ENCODE results near the gene CPPED1. TPM values are rescaled to one million over a fixed set of nuclear protein-coding genes. Genes with fewer than 3 reads are reported as not detected.

Gene CPPED1
- total and polyA plus RNA-seq, 10 of the 15 experiments (the other 5 are each of a cell fraction or from before 2014, with no cell fraction given), result 7.1 to 39.0 (median 16.0) TPM

GRCh38 chr16:12617401-12617819, 186.3 kb downstream of the CPPED1 start (continued):
- TF ChIP-seq CUX1 (IDR thresholded peaks at IDR 0.05; ENCODE audit: insufficient replicate concordance, low read depth, low read length) (no peak), NKRF (conservative IDR thresholded peaks at IDR 0.05) (no peak), CTCF (IDR thresholded peaks at IDR 0.05 in 2 of 3, conservative IDR thresholded peaks at IDR 0.05 in 1 of 3; ENCODE audit: control insufficient read depth in 2 of 3, extremely low read depth in 1 of 3, insufficient read depth in 1 of 3, low read depth in 3 of 3, low read length in 3 of 3) (no peak), TARDBP (IDR thresholded peaks at IDR 0.05; ENCODE audit: borderline replicate concordance) (no peak), NR2F1 (conservative IDR thresholded peaks at IDR 0.05) (peak; percentile 59), KLF5 (IDR thresholded peaks at IDR 0.05; ENCODE audit: partially characterized antibody) (no peak), ETV6 (conservative IDR thresholded peaks at IDR 0.05 in 1 of 2, IDR thresholded peaks at IDR 0.05 in 1 of 2; ENCODE audit: borderline replicate concordance in 1 of 2, low read depth in 1 of 2) (no peak), HSF1 (IDR thresholded peaks at IDR 0.05; ENCODE audit: low read depth, low read length) (no peak), ASH2L (IDR thresholded peaks at IDR 0.05; ENCODE audit: borderline replicate concordance, low read depth) (no peak), PRDM15 (CRISPR knock-in tag; IDR thresholded peaks at IDR 0.05) (no peak), MTA3 (IDR thresholded peaks at IDR 0.05; ENCODE audit: borderline replicate concordance, low read length) (no peak), BCL3 (IDR thresholded peaks at IDR 0.05; ENCODE audit: borderline replicate concordance, insufficient read depth, low read depth, low read length, poor library complexity, severe bottlenecking) (no peak)
